IPS-NIHi7 (cell line): ENCODE results near the gene GADD45A.
A peak's percentile ranks its signal among the peaks of the same experiment; 100 is the strongest.

Experiments used
- DNase-seq: peaks from one replicate; pipeline ENCODE4 v3.0.0; 2012; ENCODE audit warnings: mixed read lengths; ENCODE audit errors: extremely low spot score

GADD45A gene

DNA sequence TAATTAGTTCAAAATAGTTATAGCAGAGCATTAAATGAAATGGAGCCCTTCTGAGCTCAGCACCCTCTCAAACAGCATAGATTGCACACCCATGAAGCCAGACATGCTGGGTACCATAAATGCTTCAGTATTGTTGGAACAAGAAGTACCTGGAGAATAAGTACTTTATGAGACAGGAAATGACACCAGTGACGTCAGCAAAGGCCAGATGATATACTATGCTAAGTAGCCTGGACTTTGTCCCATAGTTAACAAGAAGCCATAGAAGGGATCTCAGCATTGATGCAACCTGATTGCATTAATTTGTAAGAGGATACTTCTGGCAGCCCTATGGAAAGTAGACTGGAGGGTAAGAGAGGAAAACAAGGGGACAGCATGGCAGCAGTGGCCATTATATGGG lies 16.3 kb upstream of the GADD45A start:
- no peak for DNase-seq

DNA sequence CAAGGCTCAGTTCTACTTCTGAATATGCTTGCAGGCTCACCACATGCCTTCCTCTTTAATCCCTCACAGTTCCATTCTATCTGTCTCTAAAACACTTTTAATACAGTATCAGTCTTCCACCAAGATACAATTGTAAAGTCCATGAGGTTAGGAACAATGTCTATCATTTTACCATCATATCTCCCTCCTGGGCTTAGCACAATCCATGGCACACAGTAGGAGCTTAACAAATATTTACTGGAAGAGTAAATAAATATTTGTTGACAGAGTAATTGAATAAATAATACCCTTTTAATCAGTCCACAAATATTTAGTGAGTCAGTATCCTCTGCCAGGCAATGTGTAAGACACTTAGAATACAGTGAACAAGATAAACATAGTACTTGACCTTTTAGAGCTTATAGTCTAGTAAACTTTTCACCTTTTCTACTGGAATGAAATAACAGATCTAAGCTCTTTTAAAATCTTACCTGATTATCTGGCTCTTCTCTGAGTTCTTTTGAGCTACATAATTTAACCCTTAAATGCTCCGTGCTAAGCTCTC lies 12.7 kb upstream of the GADD45A start:
- DNase-seq, result no peak

DNA sequence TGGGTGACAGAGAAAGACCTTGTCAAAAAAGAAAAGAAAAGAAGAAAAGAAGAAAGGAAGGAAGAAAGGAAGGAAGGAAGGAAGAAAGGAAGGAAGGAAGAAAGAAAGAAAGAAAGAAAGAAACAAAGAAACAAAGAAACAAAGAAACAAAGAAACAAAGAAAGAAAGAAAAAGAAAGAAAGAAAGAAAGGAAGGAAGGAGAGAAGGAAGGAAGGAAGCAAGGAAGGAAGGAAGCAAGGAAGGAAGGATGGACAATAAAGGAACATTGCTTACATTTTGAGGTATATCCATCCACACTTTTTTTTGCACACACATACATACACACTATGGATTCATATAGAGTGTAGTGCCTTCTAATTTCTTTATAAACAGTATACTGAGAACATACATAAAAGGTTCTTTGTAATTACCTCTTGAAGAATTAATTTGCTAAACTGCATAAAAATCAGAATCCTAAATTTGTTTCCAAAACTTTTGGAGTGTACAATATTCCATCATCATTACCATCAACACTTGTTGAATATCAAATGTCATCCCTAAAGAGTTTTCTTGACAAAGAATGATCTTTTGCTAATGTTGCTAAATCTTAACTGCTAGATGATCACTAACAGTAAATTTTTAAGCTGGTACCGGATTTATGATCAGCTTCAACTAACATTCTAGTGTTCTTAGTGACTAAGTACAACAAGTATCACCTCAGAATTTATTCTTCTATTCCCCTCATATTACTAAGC lies 11.4 kb upstream of the GADD45A start:
- no peak for DNase-seq

DNA sequence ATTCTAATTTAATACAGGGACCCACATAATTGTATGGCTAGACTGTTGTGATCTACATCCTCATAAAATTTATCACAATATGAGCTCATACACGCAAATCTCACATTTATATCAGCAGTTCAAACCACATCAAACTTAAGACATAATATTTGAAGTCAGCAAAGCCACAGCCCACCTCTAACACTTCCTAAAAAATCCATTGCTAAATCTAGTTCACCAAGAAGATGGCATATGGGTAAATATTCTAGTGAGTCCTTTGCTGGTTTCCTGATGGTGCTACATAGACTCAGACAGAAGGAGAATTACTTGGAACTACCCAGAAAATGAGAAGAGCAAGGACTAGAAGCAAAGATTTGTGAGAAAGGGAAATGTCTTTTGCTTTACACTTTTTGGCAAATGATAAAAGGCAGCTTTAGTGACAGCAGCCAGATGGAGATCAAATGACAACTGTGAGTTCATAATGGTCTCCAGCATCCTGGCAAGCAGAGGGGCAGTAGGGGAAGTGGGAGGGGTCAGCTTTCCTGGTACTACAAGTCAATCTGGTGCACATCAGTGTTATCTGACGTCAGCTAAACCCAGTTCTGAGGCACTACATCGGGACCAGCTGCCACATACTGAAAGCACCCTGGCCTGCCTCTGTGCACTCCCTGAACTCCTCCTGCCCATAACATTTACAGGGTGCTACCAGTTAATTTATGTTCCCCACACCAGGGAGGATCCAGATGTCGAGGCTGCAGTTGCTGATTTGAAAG lies 10.6 kb upstream of the GADD45A start:
- DNase-seq, result no peak

DNA sequence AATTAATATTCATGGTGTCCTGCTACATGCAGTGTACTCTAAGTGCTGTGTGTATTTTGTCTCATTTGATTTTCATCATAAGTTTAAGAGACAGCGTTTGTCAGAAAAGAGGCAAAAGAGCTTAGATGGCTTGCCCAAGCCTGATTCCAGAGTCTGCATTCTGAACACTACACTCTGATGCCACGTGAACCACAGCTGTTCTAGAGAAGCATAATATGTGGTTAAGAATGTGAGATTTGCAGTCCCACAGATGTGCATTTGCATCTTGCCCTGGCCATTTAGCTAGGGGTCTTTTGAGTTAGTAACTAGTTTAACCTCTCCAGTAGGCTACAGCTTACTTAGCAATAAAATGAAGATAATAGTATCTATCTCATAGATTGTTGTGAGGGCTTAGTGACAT lies 9.2 kb upstream of the GADD45A start:
- DNase-seq, result no peak

DNA sequence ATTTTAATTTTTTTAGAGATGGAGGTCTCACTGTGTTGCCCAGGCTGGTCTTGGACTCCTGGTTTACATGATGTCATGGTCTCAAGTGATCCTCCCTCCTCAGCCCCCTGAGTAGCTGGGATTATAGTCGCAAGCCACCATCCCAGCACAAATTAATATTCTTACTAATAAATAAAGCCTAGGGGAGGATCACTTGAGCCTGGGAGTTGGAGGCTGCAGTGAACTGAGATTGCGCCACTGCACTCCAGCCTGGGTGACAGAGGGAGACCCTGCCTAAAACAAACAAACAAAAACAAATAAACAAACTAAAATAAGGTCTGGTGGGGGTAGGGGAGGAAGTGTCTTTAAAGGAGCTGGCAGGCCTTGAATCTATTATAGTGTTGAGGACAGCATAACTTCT lies 8.7 kb upstream of the GADD45A start:
- no peak for DNase-seq

DNA sequence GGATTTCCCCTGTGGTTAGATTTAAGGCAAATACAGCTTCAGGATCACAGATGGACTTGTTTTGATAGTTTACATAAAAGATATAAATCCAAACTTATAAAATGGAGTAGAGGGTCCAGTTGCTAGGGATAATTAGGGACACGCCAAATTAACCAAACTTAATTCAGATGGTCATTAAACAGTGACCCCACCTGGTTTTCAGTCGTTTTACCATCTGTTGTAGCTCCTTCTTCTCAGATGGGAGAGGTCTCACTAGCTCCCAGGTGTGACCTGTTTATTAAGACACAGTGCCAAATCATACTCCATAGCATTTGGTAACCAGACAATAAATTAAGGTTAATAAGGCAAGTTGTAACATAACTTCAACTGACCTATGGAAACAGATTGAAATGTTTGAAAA lies 8.1 kb upstream of the GADD45A start:
- no peak for DNase-seq

DNA sequence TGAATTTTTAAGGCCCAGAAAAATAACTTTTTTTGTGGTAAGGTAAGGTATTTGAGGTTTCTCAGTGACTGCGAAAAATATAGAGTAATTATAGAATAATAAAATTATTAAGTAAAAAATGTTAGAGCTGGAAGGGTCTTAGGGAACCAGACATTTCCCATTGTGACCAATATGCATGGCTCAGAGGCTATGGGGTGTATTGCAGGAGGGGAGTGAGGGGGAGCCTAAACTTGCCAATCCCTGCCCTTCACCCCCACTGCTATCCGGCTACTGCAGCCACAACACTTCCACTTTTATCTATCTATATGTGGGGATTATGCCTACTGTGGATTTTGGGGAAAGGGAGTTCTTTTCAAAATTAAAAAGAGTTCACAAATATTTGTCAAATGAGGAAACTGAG lies 7.6 kb upstream of the GADD45A start:
- DNase-seq, result no peak

DNA sequence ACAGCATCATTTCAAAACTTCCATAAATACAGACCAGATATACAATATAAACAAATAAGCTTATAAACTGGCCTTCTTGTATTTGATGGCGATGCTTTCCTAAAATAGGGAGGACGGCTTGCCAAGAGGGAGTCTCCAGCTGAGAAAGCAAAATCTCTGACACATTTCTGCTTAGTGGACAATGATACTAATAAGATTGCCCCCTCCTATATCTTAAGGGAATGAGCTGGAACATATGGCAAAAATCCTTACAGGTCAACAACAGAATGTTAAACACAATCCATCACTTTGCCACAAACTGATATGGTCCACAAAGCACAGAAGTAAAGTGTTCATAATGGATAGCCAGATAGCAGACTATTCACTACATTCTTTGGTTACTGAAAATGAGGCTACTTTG lies 7.1 kb upstream of the GADD45A start:
- no peak for DNase-seq

DNA sequence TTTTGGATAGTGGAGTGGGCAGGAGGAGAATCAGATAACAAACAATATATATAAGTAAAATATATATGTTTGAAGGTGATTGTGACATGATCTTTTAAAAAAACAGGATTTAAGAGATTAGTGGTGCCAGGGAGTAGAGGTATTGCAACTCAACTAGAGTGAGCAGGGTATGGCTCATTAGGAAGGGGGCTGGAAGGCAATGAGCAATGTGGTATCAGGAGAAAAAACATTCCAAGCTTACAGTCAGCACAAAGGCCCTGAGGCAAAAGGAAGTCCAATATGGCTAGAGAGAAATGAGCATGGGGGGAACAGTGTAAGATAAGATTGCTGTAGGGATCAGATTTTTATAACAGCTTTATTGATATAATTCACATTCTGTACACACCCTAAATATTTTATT lies 5.3 kb upstream of the GADD45A start:
- DNase-seq, result no peak

DNA sequence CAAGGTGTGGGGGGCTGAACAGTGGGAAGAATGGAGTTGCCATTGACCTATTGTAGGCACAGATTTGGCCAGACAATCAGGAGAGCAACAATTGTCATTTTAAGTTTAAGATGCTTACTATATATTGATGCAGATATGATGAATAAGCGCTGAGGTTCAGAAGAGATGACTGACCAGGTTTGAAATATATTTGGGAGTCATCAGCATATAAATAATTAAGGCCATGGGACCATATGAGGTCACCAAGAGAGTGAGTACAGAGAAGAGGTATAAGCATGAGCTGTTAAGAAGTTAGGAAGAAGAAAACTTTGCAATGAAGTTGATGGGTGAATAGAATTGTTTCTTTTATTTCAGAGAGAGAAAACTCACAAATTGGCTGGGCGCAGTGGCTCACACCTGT lies 4.5 kb upstream of the GADD45A start:
- DNase-seq, result no peak

DNA sequence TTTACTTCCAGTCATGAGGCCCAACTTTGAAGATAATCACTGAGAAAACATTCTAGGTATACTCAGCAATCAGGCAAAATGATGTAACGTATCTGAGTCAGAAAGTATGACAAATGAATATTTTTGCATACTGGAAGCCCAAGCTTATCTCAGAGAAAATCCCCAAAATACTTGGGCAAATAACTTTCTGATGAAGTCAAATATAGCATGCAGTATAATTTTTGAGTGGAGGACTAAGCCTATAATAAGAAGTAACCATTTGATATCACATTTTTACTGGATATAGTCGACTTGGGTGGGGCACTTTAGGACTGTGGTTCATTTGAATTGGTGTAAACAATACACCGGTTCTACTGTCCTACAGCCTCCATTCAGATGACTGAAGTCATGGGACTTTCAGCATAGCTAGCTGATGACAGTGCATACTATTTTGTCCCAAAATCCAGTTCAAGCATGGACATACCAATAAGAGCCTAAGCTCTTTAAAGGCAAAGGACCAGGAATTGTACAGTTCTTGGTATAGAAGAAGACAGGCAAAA lies 2.3 kb upstream of the GADD45A start:
- DNase-seq, result no peak

DNA sequence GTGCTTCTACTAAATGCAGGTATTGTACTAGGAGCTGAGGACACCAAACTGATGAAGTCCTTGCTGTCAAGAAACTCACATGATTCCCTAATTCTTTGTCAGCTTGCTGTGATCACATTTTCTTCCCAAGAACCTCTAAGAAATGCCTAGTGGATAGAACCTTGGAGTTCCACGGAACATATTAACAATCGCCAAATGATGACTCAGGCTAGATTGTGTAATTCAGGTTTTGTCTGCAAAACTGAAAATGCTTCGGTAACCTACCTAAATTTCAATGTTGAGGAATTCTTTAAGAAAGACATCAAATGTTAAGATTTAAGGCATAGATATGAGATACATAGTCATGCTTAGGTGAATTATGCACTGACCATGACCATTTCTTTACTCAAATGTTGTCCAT lies 1.7 kb upstream of the GADD45A start:
- no peak for DNase-seq

DNA sequence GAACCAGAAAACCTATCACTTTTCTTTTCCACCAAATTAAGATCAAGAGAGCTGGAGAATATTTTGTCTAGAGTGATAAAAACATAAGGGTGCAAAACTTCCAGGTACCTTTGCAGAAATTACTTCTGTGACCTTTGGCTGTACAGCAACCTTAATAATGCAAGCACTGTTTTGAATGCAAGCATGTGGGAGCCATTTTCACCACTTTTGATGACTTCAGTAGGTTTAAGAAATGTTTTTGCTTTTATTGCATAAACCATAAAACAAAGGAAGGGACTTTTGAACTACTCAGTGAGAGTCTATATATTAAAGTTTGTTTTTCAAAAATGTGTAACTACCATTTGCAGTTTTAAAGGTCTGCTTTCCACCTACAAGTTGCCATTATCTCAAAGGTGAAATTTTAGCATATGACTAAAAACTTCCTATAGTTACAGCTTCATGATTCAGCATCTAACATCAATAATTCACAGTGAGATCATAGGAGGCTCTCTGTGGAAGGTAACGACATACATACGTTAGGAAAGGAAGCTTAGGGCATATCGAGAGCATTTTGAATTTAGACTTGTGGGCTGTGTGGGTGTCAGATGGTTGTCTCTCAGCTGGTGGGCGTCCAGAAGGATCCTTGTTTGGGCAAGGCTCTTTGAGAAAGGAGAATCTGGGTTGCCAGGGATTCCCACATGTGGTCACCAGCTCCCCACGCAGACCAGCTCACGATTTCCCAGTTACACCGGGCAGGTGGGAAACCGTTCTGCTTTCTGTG lies 1.1 kb upstream of the GADD45A start:
- no peak for DNase-seq

DNA sequence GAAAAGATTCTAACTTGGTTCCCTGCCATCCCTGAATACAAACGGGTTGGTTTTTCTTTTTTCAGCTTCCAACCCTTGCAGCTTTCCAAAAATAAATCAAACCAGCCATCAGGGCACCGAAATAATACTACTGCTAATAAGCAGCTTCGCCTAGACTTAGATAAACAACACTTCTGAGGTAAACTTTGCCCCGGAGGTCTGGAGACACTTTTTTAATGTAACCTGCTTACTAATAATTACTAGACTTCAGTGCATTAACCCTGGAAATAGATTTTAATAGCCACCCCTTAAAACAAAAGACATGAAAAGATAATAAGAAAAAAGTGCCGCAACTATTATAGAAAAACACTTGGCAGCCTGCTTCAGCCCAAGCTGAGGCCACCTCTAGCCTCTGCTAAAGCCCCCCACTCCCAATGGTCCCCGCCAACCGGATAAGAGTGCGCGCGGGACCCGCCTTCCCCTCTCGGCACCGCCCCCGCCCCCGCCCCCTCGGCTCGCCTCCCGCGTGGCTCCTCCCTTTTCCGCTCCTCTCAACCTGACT lies 405 bp upstream of the GADD45A start:
- DNase-seq, result no peak

DNA sequence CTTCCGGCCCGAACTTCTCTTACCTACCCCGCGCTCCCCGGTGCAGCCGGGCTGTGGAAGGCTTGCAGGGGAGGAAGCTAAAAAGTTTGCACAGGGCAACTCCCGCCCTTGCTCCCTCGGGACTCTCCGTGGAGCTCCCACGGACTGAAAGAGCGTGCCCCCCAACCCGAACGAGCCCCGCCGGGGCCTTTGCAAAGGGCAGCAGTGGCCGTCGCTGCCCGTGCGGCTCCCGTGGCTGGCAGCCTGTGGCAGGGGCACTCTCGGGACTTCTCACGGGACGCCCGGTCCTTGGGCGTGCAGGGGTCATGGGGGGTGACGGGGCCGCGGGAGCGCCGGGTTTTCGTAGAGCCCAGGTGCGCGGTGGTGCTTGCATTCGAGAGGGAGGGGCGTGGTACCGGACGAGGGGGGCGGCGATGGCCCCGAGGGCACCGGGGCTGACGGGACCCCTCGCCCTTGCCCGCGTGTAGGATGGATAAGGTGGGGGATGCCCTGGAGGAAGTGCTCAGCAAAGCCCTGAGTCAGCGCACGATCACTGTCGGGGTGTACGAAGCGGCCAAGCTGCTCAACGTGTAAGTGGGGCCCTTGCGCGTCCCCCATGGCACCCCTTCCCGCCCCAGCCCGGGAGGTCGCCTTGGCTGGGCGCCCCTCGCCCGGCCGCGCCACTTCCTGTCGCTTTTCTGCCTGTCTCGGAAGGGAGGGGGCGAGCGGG lies 711 bp downstream of the GADD45A start:
- peak; percentile 15 for DNase-seq

DNA sequence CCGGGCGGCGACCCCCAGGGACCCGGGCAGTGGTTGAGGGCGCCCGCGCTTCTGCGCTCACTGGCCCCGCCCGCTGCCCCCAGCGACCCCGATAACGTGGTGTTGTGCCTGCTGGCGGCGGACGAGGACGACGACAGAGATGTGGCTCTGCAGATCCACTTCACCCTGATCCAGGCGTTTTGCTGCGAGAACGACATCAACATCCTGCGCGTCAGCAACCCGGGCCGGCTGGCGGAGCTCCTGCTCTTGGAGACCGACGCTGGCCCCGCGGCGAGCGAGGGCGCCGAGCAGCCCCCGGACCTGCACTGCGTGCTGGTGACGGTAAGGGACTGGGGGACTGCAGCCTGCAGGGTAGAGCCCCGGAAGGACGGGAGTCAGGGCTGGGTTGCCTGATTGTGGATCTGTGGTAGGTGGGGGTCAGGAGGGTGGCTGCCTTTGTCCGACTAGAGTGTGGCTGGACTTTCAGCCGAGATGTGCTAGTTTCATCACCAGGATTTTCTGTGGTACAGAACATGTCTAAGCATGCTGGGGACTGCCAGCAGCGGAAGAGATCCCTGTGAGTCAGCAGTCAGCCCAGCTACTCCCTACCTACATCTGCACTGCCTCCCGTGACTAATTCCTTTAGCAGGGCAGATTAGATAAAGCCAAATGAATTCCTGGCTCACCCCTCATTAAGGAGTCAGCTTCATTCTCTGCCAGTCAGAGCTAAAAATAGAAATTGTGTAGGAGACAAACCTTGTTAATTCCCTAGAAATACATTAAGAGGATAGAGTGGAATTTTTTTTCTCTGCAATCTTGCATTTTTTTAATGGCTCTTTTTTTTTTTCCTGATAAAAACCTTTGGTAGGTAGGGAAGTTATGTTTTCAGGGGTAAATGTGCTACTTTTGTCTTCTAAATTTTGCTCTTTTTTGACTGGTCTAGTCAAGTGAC lies 1.5 kb downstream of the GADD45A start:
- DNase-seq, result peak; percentile 56

DNA sequence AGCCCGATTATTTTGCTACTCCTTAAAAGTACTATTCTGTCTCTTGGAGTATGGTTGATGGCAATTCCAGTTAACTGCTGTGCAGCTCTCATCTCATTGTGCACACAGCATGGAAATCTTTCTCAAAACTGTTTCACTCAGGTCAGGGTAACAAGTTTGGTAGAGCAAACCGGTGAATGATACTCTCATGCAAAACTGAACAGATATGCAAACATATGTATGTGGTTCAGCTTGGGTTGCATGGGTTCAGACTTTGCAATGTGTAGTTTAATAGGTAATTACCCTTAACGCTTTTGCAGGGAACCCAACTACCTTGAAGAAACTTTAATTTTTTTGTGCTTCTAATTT lies 2.2 kb downstream of the GADD45A start:
- no peak for DNase-seq

DNA sequence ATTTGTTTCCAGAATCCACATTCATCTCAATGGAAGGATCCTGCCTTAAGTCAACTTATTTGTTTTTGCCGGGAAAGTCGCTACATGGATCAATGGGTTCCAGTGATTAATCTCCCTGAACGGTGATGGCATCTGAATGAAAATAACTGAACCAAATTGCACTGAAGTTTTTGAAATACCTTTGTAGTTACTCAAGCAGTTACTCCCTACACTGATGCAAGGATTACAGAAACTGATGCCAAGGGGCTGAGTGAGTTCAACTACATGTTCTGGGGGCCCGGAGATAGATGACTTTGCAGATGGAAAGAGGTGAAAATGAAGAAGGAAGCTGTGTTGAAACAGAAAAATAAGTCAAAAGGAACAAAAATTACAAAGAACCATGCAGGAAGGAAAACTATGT lies 2.6 kb downstream of the GADD45A start:
- DNase-seq, result no peak

DNA sequence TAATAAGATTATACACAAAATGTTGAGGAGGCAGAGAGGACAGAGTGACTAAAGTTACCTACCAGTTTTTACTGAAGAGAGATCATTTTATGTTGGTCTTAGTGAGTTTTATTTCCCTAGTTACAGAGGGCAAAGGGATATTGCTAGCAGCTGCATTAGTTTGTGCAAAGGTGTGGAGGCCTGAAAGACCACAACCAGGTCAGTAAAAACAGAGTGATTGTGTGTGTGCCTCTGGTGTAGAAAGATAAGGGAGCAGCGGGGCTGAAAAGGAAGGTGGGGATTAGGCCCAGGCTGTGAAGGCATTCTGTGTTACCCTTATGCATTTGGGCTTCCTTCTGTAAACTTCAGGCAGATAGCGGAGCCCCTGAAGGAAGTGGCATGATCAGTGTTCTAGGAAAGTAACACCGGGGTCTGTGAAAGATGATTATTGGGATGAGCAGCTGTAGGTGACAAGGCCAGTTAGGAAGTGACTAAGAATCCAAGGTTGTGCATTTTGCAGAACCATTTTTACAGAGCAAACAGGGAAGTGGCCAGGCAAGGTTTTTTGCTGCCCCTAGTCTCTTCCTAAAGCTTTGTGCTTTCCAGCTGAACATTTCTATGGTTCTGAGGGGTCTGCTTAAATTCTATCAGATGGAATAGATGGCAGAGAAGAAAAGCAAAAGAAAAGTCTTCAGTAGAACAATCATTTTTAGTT lies 3.7 kb downstream of the GADD45A start:
- no peak for DNase-seq
